Muscle layer of duodenum (tissue), 2 donors: ENCODE results near the gene CUL7.
A peak's percentile ranks its signal among the peaks of the same experiment; 100 is the strongest.
"Not testable (repeated sequence)": the region's sequence is repeated elsewhere in the genome, so short reads cannot be mapped to it uniquely, and the experiment has no call there.

Experiments
- H3K27ac ChIP-seq: one replicate; pipeline ENCODE4 v1.7.0; 2013; ENCODE audit warnings: mild to moderate bottlenecking, low read length
- H3K27me3 ChIP-seq: one replicate; pipeline ENCODE4 v1.7.0; 2013; ENCODE audit warnings: low read depth, mild to moderate bottlenecking, control low read depth, low read length
- H3K36me3 ChIP-seq, 2 donors: one replicate each; pipeline ENCODE4 v1.7.0; 2013; ENCODE audit warnings: low read length in 2 of 2, control low read depth in 1 of 2, mild to moderate bottlenecking in 1 of 2; ENCODE audit not compliant: insufficient read depth in 2 of 2, control insufficient read depth in 1 of 2
- H3K4me1 ChIP-seq, 2 donors: one replicate each; pipeline ENCODE4 v1.7.0; 2013; ENCODE audit warnings: low read length in 2 of 2, mild to moderate bottlenecking in 2 of 2, control low read depth in 1 of 2, moderate library complexity in 1 of 2; ENCODE audit not compliant: insufficient read depth in 2 of 2, control insufficient read depth in 1 of 2
- H3K4me3 ChIP-seq, 2 donors: one replicate each; pipeline ENCODE4 v1.7.0; 2013; ENCODE audit warnings: low read length in 2 of 2, low read depth in 1 of 2, mild to moderate bottlenecking in 1 of 2
- H3K9me3 ChIP-seq, 2 donors: one replicate each; pipeline ENCODE4 v1.7.0; 2013; ENCODE audit warnings: low read length in 2 of 2, control low read depth in 1 of 2, mild to moderate bottlenecking in 1 of 2; ENCODE audit not compliant: control insufficient read depth in 1 of 2
- donor health status: healthy.

CUL7 gene

GRCh38 chr6:43058531-43058930 lies 4.9 kb upstream of the CUL7 start:
- peaks cover 10 to 23% of the 10 kb centered on the region in 2 donors for H3K36me3 ChIP-seq

GRCh38 chr6:43055966-43056365 lies 2.3 kb upstream of the CUL7 start:
- H3K4me1 ChIP-seq, result peaks cover 12 to 36% of the 10 kb centered on the region in 2 donors
- peaks cover 10 to 12% of the 10 kb centered on the region in 2 donors for H3K36me3 ChIP-seq
- no peaks in the 10 kb centered on the region for H3K27me3 ChIP-seq
- H3K9me3 ChIP-seq, result no peaks in the 10 kb centered on the region
- H3K4me3 ChIP-seq, result no peak overlapping the region
- H3K27ac ChIP-seq, result no peak overlapping the region

More at GRCh38 chr6:43058531-43058930, 4.9 kb upstream of the CUL7 start:
- Histone ChIP-seq H3K4me3 (peak overlapping the region; percentile 80 to 98), H3K27ac (peak overlapping the region; percentile 92), H3K4me1 (peaks cover 12 to 33% of the 10 kb centered on the region in 2 donors), H3K9me3 (no peaks in the 10 kb centered on the region), H3K27me3 (no peaks in the 10 kb centered on the region)

DNA sequence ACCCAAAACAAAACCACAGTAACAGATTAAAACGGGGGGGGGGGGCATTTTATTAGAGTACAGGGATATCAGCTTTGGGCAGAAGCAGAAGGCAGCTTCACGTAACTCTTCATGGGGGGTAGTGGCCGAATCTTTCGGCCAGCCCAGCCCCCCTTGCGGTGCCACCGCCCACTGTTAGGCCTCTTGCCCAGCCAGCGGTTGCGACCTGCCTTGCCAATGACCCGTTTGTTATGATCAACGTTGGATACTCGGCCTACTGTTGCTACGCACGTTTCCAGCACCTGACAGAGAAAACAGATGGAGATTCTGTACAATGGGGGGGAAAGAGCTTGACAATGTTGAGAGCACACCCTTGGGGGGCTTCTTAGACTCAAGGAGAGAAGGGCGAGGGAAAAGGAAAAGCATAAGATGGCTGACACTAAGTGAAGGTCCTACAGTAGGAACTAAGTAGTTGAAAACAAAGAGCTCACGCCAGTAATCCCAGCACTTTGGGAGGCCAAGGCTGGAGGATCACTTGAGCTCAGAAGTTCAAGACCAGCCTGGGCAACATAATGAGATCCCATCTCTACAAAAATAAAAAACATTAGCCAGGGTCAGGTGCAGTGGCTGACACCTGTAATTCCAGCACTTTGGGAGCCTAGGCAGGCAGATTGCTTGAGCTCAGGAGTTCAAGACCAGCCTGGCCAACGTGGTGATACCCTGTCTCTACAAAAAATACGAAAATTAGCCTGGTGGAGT lies 724 bp upstream of the CUL7 start:
- peak overlapping the region; percentile 64 to 69 for H3K4me3 ChIP-seq
- H3K27me3 ChIP-seq, result no peaks in the 10 kb centered on the region
- peak overlapping the region; percentile 84 for H3K27ac ChIP-seq
- H3K36me3 ChIP-seq, result peaks cover 14 to 21% of the 10 kb centered on the region in 2 donors
- H3K9me3 ChIP-seq, result no peaks in the 10 kb centered on the region
- H3K4me1 ChIP-seq, result peaks cover 8 to 25% of the 10 kb centered on the region in 2 donors

DNA sequence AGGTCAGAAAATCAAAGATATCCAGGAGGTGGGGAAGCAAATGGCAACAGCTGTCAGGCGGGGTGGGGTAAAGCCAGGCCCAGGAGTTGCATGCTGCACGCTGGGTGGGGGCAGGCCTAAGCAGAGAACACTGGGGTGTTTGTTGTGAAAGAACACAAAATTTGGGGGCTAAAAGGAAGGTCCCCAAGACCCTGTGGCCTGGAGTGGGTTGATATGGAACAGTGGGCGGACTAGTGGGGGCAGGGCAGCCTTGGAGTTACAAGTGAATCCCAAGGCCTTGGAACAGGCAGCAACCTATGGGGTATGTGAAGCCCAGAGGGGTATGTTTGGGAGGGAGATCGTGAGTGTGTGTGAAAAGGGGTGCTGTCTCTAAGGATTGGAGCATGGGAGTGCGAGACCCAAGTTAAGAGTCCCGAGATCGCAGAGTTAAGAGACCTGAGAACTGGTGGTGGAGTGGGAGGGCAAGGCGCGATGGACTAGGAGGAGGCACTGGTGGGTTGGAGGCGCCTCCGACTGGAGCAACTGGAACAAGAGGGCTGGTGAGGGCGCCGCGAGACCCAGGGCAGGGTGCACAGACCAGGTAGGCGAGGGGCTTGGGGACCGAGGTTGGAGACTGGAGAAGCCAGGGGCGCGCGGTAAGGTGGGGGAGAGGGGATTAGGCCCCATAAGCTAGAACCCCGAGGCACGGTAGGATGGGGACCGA lies 658 bp downstream of the CUL7 start:
- H3K36me3 ChIP-seq, result peaks cover 22 to 25% of the 10 kb centered on the region in 2 donors
- H3K4me3 ChIP-seq, result peak overlapping the region; percentile 64 to 69
- H3K4me1 ChIP-seq, result peaks cover 3 to 15% of the 10 kb centered on the region in 2 donors
- peak overlapping the region; percentile 84 for H3K27ac ChIP-seq
- no peaks in the 10 kb centered on the region for H3K27me3 ChIP-seq
- no peaks in the 10 kb centered on the region for H3K9me3 ChIP-seq

- Histone ChIP-seq H3K4me1 (peaks cover 3 to 14% of the 10 kb centered on the region in 2 donors), H3K27ac (no peak overlapping the region), H3K4me3 (no peak overlapping the region), H3K27me3 (no peaks in the 10 kb centered on the region), H3K36me3 (peaks cover 25 to 29% of the 10 kb centered on the region in 2 donors), H3K9me3 (no peaks in the 10 kb centered on the region)
These were observed 1.3 kb downstream of the CUL7 start for GRCh38 chr6:43052225-43052841.

DNA sequence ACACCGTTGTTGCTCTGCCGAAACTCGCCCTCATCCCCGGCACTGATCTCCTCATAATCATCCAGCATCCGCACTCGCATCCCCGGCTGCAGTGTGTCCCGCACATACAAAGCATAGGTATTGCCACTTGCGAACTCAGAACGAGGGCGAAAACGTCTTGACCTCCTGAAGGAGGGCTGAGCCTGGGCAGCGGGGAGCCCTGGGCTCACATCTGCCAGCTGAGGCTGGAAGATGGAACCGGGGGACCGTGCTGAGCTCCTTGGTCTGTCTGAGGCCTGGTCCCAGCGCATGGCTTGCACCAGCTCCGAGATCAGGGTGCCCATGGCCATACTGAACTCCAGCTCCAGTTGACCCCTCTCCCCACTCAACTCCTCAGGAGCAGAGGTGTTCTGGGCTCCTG lies 2.7 kb downstream of the CUL7 start:
- Histone ChIP-seq H3K9me3 (no peaks in the 10 kb centered on the region), H3K4me3 (no peak overlapping the region), H3K36me3 (peaks cover 33 to 35% of the 10 kb centered on the region in 2 donors), H3K4me1 (peaks cover 3 to 14% of the 10 kb centered on the region in 2 donors), H3K27ac (no peak overlapping the region), H3K27me3 (no peaks in the 10 kb centered on the region)

- no peak overlapping the region for H3K4me3 ChIP-seq
- no peak overlapping the region for H3K27ac ChIP-seq
- H3K4me1 ChIP-seq, result peaks cover 0 to 3% of the 10 kb centered on the region in 2 donors
- H3K36me3 ChIP-seq, result peaks cover 34 to 49% of the 10 kb centered on the region in 2 donors
- H3K27me3 ChIP-seq, result no peaks in the 10 kb centered on the region
- no peaks in the 10 kb centered on the region for H3K9me3 ChIP-seq
These were observed 5.7 kb downstream of the CUL7 start for GRCh38 chr6:43047998-43048397.

GRCh38 chr6:43045371-43045930 lies 8.2 kb downstream of the CUL7 start:
- Histone ChIP-seq H3K4me3 (no peak overlapping the region), H3K36me3 (peaks cover 39 to 60% of the 10 kb centered on the region in 2 donors), H3K9me3 (no peaks in the 10 kb centered on the region)

DNA sequence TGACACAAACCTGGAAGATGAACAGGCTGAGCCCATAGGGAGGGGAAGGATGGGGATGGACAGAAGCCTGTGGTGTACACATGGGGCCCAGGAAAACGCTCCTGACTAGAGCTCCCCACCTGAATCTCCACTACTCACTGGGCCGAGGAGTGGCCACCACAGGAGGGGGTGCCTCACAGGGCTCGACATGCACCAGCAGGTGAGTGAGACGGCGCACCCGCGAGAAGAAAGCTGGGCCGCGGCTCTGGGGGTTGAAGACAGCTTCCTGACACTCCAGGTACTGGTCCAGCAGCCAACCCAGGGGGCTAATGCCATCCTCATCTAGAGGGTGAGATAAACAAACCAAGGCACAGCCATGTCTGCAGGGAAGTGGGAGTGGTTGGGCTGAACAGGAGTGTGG lies 10.3 kb downstream of the CUL7 start:
- H3K4me3 ChIP-seq, result no peak overlapping the region
- H3K36me3 ChIP-seq, result peaks cover 30 to 69% of the 10 kb centered on the region in 2 donors
- H3K4me1 ChIP-seq, result no peaks in the 10 kb centered on the region
- no peak overlapping the region for H3K27ac ChIP-seq
- H3K27me3 ChIP-seq, result no peaks in the 10 kb centered on the region
- H3K9me3 ChIP-seq, result no peaks in the 10 kb centered on the region

More at GRCh38 chr6:43045371-43045930, 8.2 kb downstream of the CUL7 start:
- Histone ChIP-seq H3K4me1 (no peaks in the 10 kb centered on the region), H3K27me3 (no peaks in the 10 kb centered on the region), H3K27ac (no peak overlapping the region)

- H3K4me1 ChIP-seq, H3K27ac ChIP-seq, H3K4me3 ChIP-seq, H3K9me3 ChIP-seq, H3K27me3 ChIP-seq: not testable (repeated sequence)
- H3K36me3 ChIP-seq, result peaks cover 39 to 64% of the 10 kb centered on the region in 2 donors
These were observed 12.2 kb downstream of the CUL7 start for GRCh38 chr6:43041475-43041874.
